NCI-H524 treated with DMSO at 0.1 percent for 48 hours (cell line): Measurements from ENCODE around the gene APOL2.
"Not testable (repeated sequence)": the region's sequence is repeated elsewhere in the genome, so short reads cannot be mapped to it uniquely, and the experiment has no call there.

Experiments used
- DNase-seq: peaks from one replicate; lab custom pipeline; 2025; lab: John Stamatoyannopoulos, UW

APOL2 gene

DNA sequence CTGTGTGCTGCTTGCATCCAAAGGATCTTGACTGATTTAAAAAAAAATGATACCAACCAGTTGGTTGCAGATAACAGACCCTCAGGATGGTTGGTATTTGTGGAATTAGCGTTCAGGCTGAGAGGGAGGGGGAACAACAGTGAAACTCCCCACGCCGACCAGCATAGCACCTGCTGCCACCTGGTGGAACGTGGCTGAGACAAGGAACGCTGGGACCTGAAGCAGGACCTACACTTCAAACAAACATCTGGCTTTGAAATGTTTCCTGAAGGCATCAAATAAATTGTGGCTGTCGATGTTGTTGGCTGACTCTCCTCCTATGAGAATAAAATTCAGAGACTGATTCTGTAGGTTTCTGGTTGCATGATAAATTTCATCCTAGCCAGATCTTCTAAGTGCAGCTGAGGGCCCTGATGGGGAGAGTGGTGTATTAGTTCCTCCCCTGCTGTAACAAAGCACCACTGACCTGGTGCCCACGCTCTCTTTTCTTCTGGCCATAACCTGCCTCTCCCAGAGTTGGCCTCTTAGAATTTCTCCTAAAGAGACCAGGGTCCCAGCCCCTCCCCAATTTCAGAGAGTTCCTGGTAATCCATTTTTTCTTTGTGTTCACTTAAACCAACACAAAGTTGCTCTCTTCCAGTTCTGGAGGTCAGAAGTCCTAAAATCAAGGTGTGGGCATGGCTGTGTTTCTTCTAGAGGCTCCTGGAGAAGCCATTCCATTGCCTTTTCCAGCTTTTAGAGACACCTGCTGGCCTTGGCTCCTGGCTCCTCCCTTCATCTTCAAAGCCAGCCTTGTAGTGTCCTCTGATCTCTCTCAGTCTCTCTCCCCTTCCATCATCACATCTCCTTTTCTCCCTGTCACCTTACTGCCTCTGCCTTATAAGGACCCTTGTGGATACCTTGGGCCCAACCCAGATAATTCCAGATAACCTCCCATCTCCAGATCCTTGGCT is 17.3 kb downstream of the APOL2 start:
- DNase-seq: no peak

DNA sequence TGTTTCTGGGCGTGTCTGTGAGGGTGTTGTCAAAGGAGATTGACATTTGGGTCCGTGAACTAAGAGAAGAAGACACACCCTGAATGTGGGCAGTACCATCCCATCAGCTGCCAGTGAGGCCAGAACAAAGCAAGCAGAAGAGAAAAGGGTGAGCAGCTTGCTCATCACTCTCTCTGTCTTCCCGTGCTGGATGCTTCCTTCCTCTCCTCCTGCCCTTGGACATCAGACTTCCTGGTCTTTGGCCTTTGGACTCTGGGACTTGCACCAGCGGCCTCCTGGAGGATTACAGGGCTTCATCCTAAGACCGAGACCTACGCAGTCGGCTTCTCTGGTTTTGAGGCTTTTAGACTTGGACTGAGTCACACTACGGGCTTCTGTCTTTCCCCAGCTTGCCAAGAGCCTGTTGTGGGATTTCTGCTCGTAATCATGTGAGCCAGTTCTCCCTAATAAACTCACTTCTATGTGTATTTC is 18.8 kb downstream of the APOL2 start:
- no peak for DNase-seq

DNA sequence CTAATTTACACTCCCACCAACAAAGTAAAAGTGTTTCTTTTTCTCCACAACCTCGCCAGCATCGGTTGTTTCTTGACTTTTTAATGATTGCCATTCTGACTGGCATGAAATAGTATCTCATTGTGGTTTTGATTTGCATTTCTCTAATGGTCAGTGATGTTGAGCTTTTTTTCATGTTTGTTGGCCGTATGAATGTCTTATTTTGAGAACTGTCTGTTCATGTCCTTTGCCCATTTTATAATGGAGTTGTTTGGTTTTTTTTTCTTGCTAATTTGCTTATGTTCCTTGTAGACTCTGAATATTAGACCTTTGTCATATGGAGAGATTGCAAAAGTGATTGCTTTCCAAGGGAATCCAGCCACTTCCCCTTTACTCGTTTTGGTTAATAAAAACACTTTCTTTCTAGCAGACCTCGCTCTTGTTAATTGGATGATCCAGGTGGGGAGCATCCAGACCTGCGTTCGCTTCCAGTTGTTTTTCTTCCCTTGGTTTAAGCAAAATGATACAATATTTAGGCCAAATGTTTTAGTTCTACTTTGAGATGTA is 20.6 kb downstream of the APOL2 start:
- DNase-seq: no peak

DNA sequence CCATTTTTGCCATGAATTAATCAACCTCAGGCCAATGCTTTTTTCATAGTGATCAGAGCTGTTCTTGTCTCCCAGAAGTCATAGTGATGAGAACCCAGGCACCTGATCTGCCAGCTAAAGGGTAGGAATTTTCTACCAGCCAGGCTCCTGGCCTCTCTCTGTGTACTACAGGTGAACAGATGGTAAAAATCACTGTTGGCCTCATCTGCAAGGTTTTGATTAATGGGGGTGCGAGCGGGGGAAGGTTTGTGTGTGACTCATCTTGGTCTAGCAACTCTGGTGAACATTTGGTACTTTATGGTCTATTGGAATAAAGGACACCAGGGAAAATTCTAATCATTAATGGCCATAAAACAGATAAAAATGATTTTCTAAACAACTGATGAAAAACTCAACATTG is 23.3 kb downstream of the APOL2 start:
- no peak for DNase-seq

DNA sequence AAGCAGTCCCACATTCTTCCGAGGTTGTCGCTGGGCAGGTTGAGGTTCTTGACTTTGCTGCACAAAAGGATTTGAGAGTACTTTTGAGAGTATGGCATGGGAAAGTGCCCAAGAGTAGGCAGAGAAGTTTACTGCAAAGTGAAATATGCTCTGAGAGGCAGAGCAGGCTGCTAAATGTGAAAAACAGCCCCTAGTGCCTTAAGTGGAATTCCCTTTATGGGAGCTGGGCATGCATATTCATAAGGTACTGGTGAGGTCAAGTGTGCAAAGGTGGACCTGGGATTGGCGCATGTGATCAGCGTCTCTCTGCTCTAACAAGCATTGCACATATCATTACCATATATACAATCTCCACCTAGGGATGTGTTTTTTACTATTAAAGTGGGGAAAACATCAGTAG is 25.7 kb downstream of the APOL2 start:
- no peak for DNase-seq

DNA sequence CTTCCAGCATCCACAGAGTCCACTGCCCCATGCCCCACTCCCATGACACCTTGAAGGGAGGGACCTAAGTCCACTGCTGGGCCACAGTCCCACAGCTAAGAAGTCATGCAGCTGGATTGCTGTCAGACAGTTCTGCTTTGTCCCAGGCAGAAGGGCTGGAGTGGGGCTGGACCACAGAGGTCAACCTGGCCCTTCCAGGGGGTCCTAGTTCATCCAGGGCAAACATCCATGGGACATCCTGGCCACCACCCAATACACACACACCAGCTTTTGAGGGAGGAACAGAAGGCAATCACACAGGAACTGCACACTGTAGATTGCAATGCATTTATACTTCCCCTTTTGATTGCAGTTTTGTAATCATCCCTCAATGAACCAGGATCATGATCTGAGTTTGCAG is 26.4 kb downstream of the APOL2 start:
- DNase-seq: no peak

DNA sequence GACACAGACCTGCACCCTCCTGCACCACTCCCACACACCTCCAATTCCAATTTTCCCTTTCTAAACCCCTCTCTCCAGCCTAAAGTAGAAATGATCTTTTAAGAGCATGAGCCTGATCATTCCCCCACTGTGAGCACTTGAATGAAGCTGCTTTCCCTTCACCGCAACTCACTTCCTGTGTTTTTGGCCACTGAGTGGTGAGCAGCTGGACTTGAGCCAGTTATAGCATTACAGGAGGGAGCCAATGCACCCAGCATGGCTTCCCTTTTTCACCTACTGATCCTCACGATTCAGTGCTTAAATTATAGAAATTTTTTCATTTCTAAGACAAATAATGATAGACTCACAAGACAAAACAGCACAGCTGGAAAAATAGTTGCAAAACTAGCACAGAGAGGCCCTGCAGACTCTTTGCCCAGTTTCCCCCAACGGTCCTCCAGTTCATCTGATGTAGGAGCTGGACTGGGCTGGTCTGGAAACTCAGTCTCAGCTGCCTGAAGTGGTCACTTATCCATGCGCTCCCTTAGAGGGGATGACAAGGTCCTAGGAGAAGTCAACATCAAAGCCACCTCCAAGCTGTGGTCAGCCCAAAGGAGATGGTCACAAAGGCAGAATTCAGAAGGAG is 28.0 kb downstream of the APOL2 start:
- no peak for DNase-seq

DNA sequence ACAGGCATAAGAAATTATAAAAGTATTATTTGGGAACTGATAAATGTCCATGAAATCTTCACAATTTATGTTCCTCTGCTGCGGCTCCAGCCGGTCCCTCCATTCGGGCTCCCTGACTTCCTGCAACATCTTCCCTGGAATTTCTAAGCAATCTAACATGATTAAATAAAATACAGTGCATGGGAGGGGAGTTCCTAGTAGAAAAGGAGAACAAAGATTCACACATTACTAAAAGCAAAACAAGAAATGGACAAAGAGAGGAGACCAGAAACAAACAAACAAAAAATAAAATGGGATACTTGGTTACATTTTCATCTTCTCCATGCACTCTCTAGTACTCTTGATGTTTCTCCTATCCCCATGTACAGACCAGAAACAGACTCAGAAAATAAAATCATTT is 29.1 kb downstream of the APOL2 start:
- no peak for DNase-seq

DNA sequence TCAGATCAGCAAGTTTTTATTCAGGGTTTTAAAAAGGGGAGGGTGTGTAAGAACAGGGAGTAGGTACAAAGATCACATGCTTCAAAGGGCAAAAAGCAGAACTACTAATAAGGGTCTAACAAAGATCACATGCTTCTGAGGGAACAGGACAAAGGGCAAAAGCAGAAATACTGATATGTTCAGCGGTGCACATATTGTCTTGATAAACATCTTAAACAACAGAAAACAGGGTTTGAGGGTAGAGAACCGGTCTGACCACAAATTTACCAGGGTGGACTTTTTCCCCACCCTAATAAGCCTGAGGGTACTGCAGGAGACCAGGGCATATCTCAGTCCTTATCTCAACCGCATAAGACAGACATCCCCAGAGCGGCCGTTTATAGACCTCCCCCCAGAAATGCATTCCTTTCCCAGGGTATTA is 29.8 kb downstream of the APOL2 start:
- not testable (repeated sequence) for DNase-seq

DNA sequence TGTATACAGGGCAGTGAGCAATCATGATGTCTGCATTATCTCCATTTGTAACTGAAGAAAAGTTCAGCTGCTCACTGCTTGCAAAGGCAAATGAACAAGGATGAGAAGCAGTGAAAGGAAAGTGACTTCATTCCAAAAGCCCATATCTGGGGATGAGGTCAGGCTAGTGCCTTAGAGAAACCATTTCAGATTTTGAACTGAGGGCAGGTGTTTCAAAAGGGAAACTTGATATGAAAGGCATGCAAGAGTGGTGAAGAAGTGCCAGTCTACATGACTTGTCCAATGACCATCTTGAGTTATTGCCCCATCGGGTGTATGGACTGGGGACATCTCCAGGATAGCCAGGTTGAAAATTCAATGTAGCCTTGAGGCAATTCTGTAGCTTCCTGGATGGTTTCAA is 30.4 kb downstream of the APOL2 start:
- no peak for DNase-seq

DNA sequence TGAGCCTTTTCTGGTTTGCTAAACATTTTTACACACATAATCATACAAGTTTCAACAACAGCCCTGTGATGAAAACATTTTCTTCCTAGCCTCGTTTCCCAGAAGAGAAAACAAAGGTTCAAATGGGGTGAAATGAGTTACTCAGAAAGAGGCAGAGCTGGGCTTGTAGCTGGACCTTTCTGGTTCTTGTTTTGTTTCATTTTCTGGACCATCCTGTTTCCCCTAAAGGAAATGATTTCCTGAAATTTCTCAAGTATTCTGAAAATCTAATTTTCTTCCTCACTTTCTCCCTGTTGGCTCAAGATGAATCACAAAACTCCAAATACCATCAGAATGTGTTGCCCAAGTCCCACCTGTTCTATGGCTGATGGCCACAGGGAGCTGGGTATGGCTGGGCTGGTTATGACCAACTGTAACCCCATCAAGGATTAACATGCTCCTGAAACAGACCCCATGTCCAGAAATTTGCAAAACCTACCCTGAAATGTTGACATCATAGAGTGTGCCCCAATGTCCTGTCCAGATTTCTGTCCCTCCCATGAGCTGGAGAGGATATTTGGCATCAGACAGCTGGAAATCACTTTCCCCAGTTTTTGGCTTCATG is 31.1 kb downstream of the APOL2 start:
- DNase-seq: no peak

DNA sequence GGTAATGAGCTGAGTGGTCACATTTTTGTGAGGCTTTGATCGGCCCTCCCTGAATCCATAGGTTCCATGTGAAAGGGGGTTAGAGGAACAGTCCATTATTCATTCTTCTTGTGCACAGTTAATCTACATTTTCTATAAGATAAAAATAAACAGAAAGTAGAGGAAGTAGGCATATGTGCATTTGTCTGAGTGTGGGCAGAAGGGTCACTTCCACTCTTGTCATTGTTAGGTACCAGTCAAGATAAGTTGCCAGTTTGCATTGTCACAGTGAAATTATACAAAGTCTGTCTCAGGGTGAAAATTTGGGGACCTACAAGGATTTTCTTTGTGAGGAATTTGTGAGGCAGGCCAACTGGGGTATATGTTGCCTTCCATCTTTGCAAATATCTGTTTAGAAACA is 33.1 kb downstream of the APOL2 start:
- no peak for DNase-seq

DNA sequence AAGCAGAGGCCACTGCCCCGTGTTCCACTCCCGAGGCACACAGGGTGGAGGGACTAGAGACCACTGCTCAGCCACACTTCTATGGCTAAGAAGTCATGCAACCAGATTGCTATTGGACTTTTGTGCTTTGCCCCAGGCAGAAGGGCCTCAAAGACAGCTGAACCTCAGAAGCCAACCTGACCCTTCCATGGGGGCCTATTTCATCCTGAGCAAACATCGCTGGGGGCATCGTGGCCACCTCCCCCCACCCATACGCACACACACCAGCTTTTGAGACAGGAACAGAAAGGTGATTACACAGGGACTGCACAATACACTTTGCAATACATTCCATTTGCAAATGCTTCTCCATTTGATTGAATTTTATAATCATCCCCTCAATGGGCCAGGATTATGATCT is 33.8 kb downstream of the APOL2 start:
- not testable (repeated sequence) for DNase-seq

DNA sequence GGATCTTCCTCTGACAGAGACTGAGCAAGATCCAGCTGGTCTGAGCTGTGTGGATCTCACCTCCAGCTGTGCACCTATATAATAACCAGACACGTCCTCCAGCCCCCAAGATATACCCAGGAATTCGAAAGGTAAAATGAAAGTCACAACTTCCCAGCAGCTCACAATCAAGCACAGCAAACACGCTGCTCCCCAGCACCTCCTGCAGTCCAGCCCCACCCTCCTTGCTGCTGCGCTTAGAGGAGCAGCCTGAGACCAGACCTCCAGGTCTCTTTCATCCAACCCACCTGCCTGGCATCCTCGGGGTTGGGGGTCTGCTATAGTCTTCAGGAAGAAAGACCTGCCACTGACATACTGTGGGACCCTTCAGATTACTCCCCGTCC is 34.7 kb downstream of the APOL2 start:
- no peak for DNase-seq

DNA sequence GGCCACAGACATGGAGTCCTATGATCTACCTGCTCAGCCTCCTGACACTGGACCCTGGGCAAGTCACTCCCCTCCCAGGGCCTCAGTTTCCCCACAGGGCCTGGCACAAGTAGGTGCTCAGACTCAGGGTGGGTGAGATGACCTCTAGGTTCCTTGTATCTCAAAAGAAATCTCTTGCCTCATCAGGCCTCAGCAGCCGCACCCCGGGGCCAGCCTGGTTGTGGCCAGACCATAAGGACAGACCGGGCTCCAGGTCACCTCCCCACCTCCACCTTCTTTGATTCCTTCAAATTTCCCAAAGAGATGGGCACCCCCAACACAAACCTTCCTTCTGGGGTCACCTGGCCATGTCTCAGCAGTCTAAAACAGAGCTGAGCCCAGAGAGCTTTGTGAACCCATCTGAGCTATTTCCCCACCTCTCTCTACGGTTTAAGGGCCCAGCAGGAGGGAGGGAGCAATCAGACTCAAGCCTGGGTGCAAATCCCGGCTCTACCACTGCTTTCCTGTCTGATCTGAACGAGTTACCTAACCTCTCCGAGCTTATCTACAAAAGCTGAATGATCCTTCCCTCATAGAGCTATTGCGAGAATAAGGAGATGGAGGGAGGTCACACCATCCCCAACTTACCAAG is 35.2 kb downstream of the APOL2 start:
- DNase-seq: no peak

DNA sequence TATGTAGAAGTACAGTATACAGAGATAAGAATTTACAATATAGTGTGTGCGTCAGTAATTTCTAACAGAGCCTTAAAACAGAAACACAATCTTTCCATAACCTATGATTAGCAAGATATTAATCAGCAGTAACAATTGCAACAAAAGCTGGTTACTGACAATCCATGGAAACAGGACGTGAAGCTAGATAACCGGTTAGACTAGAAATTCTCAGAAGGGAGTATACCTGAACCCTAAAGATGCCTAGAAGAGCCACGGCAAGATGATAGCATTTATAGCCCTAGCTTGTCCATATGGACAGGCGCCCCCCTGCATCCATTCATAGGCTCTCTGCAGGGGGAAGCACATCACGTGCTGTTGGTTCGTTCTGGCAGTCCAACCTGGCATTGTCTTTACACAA is 35.9 kb downstream of the APOL2 start:
- not testable (repeated sequence) for DNase-seq

DNA sequence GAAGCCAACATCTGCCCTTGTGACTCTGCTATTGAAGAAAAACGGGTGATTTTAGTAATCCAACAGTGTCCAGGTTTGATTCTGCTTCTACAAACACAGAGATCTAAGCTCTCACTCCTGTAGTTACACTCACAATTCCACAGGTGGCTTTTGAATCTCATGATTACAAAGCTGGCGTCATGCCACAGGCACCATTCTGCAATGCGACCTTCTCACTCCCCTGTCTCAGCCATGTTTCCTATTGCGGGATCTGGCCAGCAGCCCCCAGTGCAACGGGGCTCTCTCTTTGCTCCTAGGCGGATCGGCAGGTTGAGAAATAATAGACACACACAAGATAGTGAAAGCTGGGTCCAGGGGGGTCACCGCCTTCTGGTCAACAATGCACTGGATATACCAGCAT is 36.4 kb downstream of the APOL2 start:
- DNase-seq: not testable (repeated sequence)

DNA sequence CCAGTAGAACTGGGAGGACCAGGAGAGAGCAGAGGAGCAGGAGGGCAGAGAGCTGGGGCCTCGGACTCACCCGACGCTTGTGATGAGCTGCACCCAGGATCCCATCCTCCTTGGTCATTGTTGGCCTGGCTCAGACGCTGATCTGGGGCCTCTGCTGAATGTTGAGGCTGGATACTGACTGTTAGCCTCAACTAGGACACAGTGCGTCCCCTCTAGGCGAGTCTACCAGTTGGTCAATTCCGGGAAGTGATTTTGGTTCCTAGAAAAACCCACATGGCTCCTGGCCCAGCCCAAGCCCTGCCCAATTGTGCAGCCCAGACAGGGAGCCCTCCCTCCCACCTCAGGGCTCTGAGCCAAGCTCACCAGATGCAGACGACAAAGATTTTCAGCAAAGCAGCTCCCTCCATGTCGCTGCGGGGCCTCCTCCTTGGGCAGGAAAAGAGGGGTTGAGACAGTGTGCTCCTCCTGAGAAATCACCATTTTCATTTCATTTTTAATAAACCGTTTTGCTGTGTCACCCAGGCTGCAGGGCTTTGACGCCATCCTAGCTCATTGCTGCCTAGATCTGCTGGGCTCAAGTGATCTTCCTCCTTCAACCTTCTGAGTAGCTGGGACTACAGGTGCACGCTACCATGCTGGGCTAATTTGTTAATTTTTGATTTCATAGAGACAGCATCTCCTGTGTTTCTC is 37.6 kb downstream of the APOL2 start, which contains the start of gene APOL4:
Gene APOL4 (minus strand): TSS at position 180 of the 690 bp plus-strand sequence. CDS start 75 bp downstream, at position 105.
- DNase-seq: no peak

DNA sequence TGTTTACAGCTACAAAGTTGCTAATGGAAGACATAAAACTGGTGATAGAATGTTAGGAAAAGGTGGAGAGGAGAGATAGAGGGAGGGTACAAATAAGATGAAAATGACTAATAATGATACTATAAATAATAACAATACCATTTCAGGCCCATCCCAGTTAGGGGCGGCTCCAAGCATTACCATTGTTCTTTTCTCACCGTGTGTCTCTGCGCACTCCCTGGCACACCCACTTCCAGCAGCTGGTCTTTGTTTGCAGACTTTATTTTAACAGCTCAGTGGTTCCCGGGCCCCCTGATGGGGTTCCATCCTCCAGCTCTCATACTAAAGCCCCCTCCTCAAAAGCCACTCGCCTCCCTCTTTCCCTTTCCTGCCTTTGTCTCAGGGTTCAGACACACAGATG is 38.3 kb downstream of the APOL2 start:
- not testable (repeated sequence) for DNase-seq

DNA sequence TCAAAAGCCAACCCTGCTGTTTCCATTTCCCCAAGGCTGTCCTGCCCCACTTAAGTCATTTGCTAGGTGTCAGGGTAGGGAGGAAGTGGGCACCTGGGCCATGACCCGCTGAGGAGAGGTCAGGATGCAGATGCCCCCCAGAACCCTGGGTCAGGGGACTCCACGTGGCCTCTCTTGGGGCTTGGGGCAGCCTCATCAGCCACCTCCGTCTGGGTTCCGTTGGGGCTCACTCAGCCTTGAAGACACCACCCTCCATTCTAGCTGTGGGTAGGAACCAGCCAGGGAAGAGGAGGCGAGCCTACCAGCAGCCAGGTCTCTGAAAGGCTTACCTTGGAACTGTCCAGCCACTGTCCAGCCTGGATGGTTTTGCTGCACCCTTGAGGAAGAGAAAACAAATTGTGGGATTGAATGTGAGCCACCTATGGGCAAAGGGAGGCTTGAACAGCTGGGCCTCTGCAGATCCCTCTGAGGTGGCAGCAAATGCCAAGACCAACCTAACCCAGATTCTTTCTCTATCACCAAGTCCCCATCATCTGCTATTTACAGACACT is 40.3 kb downstream of the APOL2 start:
- no peak for DNase-seq

DNA sequence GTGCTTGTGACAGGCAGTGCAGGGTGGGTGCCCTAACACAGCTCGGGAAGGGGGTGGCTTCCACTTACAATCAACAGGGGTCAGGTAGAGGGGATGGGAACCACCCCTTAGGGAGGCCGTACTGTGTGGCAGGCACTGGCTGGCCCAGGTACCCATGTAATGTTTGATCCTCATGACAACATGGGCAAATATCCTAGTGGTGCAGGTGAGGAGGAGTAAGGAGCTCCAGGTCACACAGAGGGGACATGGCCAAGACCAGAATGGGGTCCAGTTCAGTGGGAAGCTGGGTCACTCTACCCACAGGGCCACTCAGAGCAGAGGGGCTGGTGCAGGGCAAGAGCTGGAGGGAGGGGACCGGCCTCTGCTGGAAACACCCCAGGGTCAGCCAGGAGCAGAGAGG is 40.8 kb downstream of the APOL2 start:
- no peak for DNase-seq
